HEK293T (cell line): Measurements from ENCODE around the gene FRK.

Experiments
- ARNT ChIP-seq: fragments of 450-650 bp; IDR thresholded peaks from 2 replicates; pipeline ENCODE4 v1.6.1; 2017; ENCODE audit warnings: mild to moderate bottlenecking
- ELF4 ChIP-seq: fragments of 450-650 bp; IDR thresholded peaks from 2 replicates; pipeline ENCODE4 v1.6.1; 2017; ENCODE audit warnings: antibody characterized with exemption
- FOXA1 ChIP-seq: fragments of 450-650 bp; IDR thresholded peaks from 2 replicates; pipeline ENCODE4 v1.6.1; 2016; ENCODE audit warnings: mild to moderate bottlenecking
- FOXK2 ChIP-seq: fragments of 450-650 bp; IDR thresholded peaks from 2 replicates; pipeline ENCODE4 v1.6.1; 2016; ENCODE audit warnings: mild to moderate bottlenecking
- HDGF ChIP-seq: fragments of 450-650 bp; IDR thresholded peaks from 2 replicates; pipeline ENCODE4 v1.6.1; 2017; ENCODE audit warnings: antibody characterized with exemption, borderline replicate concordance
- LEF1 ChIP-seq: fragments of 450-650 bp; IDR thresholded peaks from 2 replicates; pipeline ENCODE4 v1.6.1; 2017; ENCODE audit warnings: mild to moderate bottlenecking, borderline replicate concordance
- SP1 ChIP-seq: fragments of 450-650 bp; IDR thresholded peaks from 2 replicates; pipeline ENCODE4 v1.6.1; 2017
- SUZ12 ChIP-seq: fragments of 450-650 bp; IDR thresholded peaks from 2 replicates; pipeline ENCODE4 v1.6.1; 2016; ENCODE audit warnings: mild to moderate bottlenecking
- TARDBP ChIP-seq: fragments of 450-650 bp; IDR thresholded peaks from 2 replicates; pipeline ENCODE4 v1.6.1; 2016
- ZNF384 ChIP-seq: fragments of 450-650 bp; IDR thresholded peaks from 2 replicates; pipeline ENCODE4 v1.6.1; 2016

GRCh38 chr6:116055513-116055912 is 5.2 kb downstream of the FRK start:
- TF ChIP-seq LEF1 (no peak), SP1 (no peak), ZNF384 (no peak), HDGF (no peak), FOXA1 (no peak), ELF4 (no peak), FOXK2 (no peak), TARDBP (no peak), ARNT (no peak), SUZ12 (no peak)
